ENCODE data around the gene CORO7.

The CORO7 gene

DNA sequence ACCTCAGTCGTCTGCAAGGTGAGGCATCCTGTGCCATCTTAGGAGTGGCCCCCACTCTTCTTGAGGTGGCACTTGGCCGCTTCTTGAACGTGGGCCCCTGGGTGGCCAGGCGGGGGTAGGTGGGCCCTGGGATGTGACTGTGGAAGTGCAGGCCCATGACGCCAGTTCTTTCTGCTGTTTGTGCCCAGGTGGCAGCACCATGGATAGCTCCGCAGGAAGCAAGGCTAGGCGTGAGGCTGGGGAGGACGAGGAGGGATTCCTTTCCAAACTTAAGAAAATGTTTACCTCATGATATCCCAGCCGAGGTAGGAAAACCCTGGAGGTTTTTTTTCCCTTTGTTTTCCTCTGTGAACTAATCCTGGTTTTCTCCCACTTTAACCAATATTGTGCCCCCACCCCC is 38.2 kb upstream of the CORO7 start:
- DNase-seq (ENCODE audit: low spot score): no peak
- TF ChIP-seq, protein P1, sequence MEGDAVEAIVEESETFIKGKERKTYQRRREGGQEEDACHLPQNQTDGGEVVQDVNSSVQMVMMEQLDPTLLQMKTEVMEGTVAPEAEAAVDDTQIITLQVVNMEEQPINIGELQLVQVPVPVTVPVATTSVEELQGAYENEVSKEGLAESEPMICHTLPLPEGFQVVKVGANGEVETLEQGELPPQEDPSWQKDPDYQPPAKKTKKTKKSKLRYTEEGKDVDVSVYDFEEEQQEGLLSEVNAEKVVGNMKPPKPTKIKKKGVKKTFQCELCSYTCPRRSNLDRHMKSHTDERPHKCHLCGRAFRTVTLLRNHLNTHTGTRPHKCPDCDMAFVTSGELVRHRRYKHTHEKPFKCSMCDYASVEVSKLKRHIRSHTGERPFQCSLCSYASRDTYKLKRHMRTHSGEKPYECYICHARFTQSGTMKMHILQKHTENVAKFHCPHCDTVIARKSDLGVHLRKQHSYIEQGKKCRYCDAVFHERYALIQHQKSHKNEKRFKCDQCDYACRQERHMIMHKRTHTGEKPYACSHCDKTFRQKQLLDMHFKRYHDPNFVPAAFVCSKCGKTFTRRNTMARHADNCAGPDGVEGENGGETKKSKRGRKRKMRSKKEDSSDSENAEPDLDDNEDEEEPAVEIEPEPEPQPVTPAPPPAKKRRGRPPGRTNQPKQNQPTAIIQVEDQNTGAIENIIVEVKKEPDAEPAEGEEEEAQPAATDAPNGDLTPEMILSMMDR (IDR thresholded peaks at IDR 0.05; ENCODE audit: extremely low read depth, missing control alignments): no peak

DNA sequence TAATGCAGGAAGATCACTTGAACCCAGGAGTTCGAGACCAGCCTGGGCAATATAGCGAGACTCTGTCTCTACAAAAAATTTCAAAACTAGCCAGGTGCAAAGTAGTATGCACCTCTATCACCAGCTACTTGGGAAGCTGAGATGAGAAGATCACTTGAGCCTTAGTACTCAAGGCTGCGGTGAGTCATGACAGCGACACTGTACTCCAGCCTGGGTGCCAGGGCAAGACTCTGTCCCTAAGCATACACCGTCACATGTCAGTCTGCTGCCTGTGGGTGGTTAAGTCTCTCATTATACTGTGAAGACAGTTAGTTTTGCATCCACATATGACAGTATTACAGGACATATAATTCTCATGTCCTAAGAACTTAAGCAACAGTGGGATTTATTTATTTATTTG is 36.3 kb upstream of the CORO7 start:
- DNase-seq (ENCODE audit: low spot score): no peak
- TF ChIP-seq, protein P1 (IDR thresholded peaks at IDR 0.05; ENCODE audit: extremely low read depth, missing control alignments): no peak

DNA sequence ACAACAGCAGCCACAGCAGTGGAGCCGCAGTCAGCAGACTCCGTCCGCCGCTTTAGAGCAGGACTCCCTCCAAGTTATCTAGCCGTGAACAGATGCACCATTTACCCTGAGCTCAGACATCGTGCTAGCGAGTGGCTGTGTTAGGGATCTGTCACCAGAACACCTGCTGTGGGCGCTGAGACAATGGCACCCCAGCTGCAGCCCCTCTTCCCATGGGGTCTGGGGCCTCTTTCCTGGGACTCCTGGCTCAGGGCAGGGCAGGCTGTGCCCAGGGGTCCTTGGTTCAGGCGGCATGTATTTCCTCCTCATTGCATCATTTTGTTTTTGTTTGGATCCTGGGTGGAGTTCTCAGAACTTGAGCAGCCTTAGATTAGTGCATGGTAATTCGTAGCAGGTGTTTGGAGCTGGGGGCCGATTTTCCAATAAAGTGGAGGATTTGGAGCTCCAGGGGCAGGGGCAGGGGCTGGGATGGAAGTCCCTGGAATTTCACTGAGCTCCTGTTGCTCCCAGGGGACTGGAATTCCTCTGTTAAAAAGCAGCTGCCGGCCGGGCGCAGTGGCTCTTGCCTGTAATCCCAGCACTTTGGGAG is 34.6 kb upstream of the CORO7 start:
- TF ChIP-seq, protein P1 (IDR thresholded peaks at IDR 0.05; ENCODE audit: extremely low read depth, missing control alignments): no peak

DNA sequence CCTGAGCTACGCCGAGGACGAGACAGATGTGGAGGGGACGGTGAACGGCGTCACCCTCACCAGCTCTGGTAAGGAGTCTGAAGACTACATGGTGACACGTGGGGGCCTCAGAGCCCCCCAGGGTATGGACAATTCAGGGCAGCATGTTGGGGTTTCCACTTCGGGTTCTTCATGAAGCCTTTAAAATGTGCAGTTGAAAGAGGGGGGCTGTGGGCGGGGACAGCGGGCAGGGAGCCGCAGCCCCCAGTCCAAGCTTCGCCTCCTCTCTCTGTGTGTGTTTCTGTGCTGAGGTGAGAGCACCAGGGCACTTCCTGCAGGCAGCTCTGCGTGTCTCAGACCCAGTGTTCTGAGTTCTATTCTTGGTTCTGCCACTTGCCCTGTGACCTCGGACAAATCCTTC is 34.0 kb upstream of the CORO7 start:
- DNase-seq (ENCODE audit: low spot score): no peak
- TF ChIP-seq, protein P1 (IDR thresholded peaks at IDR 0.05; ENCODE audit: extremely low read depth, missing control alignments): no peak

More for the DNA sequence above, 34.6 kb upstream of the CORO7 start:
- DNase-seq (ENCODE audit: low spot score): no peak

DNA sequence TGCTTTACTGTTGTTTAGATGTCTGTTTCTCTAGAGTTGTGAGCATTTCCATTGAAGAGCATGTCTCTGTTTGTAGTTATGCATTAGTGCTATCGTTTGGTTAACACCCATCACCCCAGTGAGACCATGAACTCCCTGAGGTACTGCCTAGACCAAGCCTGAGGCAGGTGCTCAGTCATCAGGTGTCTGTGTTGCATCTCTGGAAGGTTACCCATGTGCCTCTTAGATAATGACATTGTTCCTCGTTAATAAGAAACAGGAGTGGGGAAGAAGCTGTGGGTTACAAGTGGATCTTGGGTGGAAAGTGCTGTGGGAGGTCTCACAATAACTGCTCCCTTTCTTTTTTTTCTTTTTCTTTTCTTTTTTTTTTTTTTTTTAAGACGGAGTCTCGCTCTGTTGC is 27.6 kb upstream of the CORO7 start:
- TF ChIP-seq, protein P1 (IDR thresholded peaks at IDR 0.05; ENCODE audit: extremely low read depth, missing control alignments): no peak
- DNase-seq (ENCODE audit: low spot score): no peak

DNA sequence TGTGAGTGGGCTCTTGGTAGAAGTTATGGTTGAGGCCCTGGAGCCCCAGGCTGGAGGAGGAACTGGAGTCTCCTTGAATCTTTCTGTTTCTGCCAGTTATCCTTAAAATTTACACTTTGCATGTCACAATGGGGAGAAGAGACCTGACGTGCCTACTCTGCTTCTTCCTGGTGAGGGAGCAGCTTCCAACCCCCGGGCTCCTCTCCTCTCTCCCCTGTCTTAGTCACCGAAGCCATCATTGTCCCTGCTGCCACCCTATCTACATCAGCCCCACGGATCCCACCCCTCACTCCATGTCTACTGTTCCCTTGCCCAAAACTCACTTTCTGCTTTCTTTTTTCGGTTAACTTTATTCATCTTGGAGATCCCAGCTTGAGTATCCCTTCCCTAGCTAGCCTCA is 26.9 kb upstream of the CORO7 start:
- TF ChIP-seq, protein P1 (IDR thresholded peaks at IDR 0.05; ENCODE audit: extremely low read depth, missing control alignments): no peak
- DNase-seq (ENCODE audit: low spot score): no peak

DNA sequence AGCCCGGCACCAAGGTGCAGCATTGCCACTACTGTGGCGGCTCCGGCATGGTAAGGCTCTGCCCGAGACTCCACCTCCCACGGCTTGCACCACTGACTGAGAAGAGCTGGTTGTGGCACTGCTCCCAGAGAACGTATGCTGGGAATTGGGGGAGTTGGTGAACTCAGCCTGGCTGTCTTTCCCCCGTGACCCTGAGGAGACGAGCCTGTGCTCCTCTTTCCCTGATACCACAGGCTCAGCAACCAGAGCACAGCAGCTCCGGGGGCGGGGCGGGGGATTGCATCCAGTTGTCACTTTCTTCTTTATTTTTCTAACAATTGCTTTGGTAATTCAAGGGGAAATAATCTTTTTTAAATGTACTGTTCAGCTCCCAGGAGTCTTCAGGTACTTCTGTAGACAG is 26.0 kb upstream of the CORO7 start:
- DNase-seq (ENCODE audit: low spot score): no peak
- TF ChIP-seq, protein P1 (IDR thresholded peaks at IDR 0.05; ENCODE audit: extremely low read depth, missing control alignments): no peak

Measured in GM20000 (cell line).